GM12891 (cell line): ENCODE results near the gene SMIM15.

ENCODE experiments used
- DNase-seq: peaks from one replicate; pipeline ENCODE4 v3.0.0; 2011; ENCODE audit warnings: low spot score; ENCODE audit not compliant: insufficient read length
- FAIRE-seq: peaks from 2 replicates; lab custom pipeline; 2011; peaks lifted over from hg19 to GRCh38; lab: Jason Lieb, UNC
- PAX5 ChIP-seq: IDR thresholded peaks from 2 replicates; pipeline ENCODE4 v1.6.1; 2011; ENCODE audit warnings: low read length, moderate library complexity, mild to moderate bottlenecking; ENCODE audit not compliant: insufficient read depth, severe bottlenecking
- POLR2A ChIP-seq: IDR thresholded peaks from 2 replicates; pipeline ENCODE4 v1.6.1; 2011; ENCODE audit warnings: low read depth, low read length, control low read depth
- POLR2AphosphoS5 ChIP-seq: IDR thresholded peaks from 2 replicates; pipeline ENCODE4 v1.6.1; 2011; ENCODE audit warnings: low read depth, low read length, control low read depth
- POU2F2 ChIP-seq: IDR thresholded peaks from 2 replicates; pipeline ENCODE4 v1.6.1; 2011; ENCODE audit warnings: low read depth, mild to moderate bottlenecking, control low read depth, low read length, moderate library complexity
- SPI1 ChIP-seq: IDR thresholded peaks from 2 replicates; pipeline ENCODE4 v1.6.1; 2011; ENCODE audit warnings: low read depth, low read length, control low read depth
- TAF1 ChIP-seq: IDR thresholded peaks from 2 replicates; pipeline ENCODE4 v1.6.1; 2011; ENCODE audit warnings: low read depth, low read length, control low read depth

SMIM15 gene

GRCh38 chr5:61183538-61183937, 21.3 kb upstream of the SMIM15 start:
- no peak for FAIRE-seq
- no peak for DNase-seq
- TF ChIP-seq POLR2AphosphoS5 (no peak), POLR2A (no peak), SPI1 (no peak), TAF1 (no peak), POU2F2 (no peak), PAX5 (no peak)

GRCh38 chr5:61182449-61182848, 20.2 kb upstream of the SMIM15 start:
- TF ChIP-seq TAF1 = no peak
- TF ChIP-seq PAX5 = no peak
- no peak for TF ChIP-seq POU2F2
- TF ChIP-seq POLR2AphosphoS5 = no peak
- TF ChIP-seq SPI1 = no peak
- TF ChIP-seq POLR2A = no peak
- DNase-seq (no peak), FAIRE-seq (peak; percentile 74)

DNA sequence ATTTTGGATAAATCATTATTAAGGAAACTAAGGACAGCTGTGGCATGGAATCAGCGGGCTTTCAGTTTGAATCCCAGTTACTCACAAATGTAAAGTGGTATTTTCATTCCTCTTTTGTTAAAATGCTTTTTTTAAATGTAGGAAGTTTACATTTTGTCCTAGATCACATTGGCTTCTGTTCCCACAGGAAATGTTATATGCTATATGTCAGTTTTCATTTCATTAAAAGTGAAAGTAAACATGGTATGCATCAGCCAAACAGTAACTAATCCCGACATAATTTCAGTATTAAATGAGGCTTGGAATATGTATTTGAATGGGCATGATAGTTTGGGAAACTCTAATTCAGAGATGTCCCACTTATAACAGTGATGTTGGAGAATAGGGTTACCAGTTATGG, 18.6 kb upstream of the SMIM15 start:
- FAIRE-seq = peak; percentile 51

GRCh38 chr5:61178702-61179101, 16.4 kb upstream of the SMIM15 start:
- no peak for TF ChIP-seq PAX5
- no peak for TF ChIP-seq POU2F2
- TF ChIP-seq TAF1 = no peak
- no peak for TF ChIP-seq SPI1
- TF ChIP-seq POLR2AphosphoS5 = no peak
- TF ChIP-seq POLR2A = no peak
- FAIRE-seq (no peak), DNase-seq (no peak)

More for the DNA sequence above, 18.6 kb upstream of the SMIM15 start:
- DNase-seq = no peak
- no peak for TF ChIP-seq POLR2A
- TF ChIP-seq POU2F2 = no peak
- TF ChIP-seq TAF1 = no peak
- no peak for TF ChIP-seq SPI1
- TF ChIP-seq POLR2AphosphoS5 = no peak
- no peak for TF ChIP-seq PAX5

- no peak for TF ChIP-seq POU2F2
- no peak for TF ChIP-seq POLR2A
- TF ChIP-seq POLR2AphosphoS5 = no peak
- peak; percentile 79 for TF ChIP-seq SPI1
- peak; percentile 59 for TF ChIP-seq PAX5
- TF ChIP-seq TAF1 = no peak
- FAIRE-seq (peak; percentile 86), DNase-seq (no peak)
Measured at GRCh38 chr5:61177716-61178115, 15.4 kb upstream of the SMIM15 start.

DNA sequence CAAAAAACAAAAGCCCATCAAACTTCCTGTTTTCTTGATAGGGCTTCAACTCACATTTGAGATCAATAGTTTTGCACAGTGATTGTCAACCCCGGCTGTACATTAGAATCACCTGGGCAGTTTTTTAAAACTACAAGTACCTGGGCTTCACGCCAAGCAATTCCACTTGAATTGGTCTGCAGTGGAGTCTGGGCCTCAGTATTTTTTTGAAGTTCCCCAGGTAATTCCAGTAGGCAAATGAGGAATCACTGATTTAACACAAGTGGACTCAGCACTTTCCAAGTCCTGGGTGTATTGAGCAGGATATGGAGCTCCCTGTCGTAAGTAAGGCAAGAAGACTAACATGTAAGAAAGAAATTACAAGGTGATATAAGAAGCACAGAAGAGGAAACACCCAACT, 14.8 kb upstream of the SMIM15 start:
- TF ChIP-seq POU2F2 (no peak), POLR2AphosphoS5 (no peak), SPI1 (no peak), POLR2A (no peak), PAX5 (no peak), TAF1 (no peak)
- FAIRE-seq (no peak), DNase-seq (no peak)

DNA sequence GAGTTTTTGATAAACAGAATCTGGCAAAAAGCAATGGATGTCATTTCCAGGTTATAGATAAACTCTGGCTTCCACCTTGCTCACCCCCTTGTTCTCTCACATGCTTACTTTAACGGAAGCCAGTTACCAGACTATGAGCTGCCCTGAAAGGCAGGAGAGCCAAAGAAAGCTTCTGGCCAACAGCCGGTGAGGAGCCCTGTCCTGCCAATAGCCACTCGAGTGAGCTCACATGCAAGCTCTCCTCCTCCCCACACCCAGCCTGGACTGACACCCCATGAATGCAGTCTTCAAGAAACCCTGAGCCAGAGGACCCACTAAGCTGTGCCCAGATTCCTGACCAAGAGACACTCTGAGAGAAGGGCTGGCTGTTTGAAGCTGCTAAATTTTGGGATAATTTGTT, 14.4 kb upstream of the SMIM15 start:
- no peak for FAIRE-seq
- DNase-seq = no peak
- TF ChIP-seq SPI1 = no peak
- TF ChIP-seq POU2F2 = no peak
- no peak for TF ChIP-seq PAX5
- TF ChIP-seq POLR2A = no peak
- TF ChIP-seq TAF1 = no peak
- TF ChIP-seq POLR2AphosphoS5 = no peak

DNA sequence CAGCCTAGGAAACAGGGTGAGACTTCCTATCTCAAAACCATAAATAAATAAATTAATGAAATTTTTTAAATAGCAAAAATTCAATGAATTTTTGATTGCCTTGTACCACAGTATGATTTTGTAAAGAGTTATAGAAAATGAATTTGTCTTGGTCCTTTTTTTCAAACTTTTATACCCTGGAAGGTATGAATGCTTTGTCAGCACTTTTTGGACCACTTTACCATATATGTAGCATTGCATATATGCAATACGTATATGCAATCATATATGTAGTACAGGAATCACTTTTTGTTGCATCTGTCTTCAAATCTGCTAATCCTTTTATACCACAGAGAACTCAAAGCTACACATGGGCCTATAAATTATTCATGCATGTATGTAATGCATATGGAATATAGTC, 9.2 kb upstream of the SMIM15 start:
- FAIRE-seq (no peak), DNase-seq (no peak)
- no peak for TF ChIP-seq TAF1
- TF ChIP-seq PAX5 = no peak
- TF ChIP-seq SPI1 = no peak
- no peak for TF ChIP-seq POU2F2
- no peak for TF ChIP-seq POLR2A

GRCh38 chr5:61168951-61169350, 6.7 kb upstream of the SMIM15 start:
- no peak for FAIRE-seq
- DNase-seq = no peak
- TF ChIP-seq TAF1 = no peak
- TF ChIP-seq PAX5 = no peak
- TF ChIP-seq POU2F2 = no peak
- TF ChIP-seq POLR2A = no peak
- TF ChIP-seq POLR2AphosphoS5 = no peak
- no peak for TF ChIP-seq SPI1

- DNase-seq = no peak
- FAIRE-seq = no peak
- no peak for TF ChIP-seq SPI1
- TF ChIP-seq PAX5 = no peak
- TF ChIP-seq POU2F2 = no peak
- TF ChIP-seq POLR2A = no peak
- no peak for TF ChIP-seq POLR2AphosphoS5
- no peak for TF ChIP-seq TAF1
Measured at GRCh38 chr5:61167382-61167781, 5.1 kb upstream of the SMIM15 start.
